OCI-LY3 (cell line): ENCODE data around the gene PRSS50.
A peak's percentile ranks its signal among the peaks of the same experiment; 100 is the strongest.

Experiments used
- H2AFZ ChIP-seq: fragments of 200-600, 300-600 bp; shearing (Covaris generic); 2 replicates; pipeline ENCODE4 v1.6.0; 2014; ENCODE audit warnings: antibody characterized with exemption, low read depth, low read length
- H3K27ac ChIP-seq: fragments of 200-600, 300-600 bp; sonication (generic); 2 replicates; pipeline ENCODE4 v1.5.1; 2014; ENCODE audit warnings: mild to moderate bottlenecking, low read length, moderate library complexity, mixed read lengths
- H3K27me3 ChIP-seq: fragments of 200-600, 300-600 bp; sonication (generic); 2 replicates; pipeline ENCODE4 v1.6.1; 2014; ENCODE audit warnings: low read depth, low read length, mixed read lengths
- H3K36me3 ChIP-seq: fragments of 200-600, 300-600 bp; sonication (generic); replicated peaks from 2 replicates; pipeline ENCODE3; 2014; ENCODE audit warnings: low read depth, low read length, mixed read lengths
- H3K4me1 ChIP-seq: fragments of 300-600, 200-600 bp; sonication (generic); 2 replicates; pipeline ENCODE4 v1.6.1; 2014; ENCODE audit warnings: low read length, mixed read lengths
- H3K4me2 ChIP-seq: fragments of 200-600, 300-600 bp; sonication (generic); 2 replicates; pipeline ENCODE4 v1.6.1; 2014; ENCODE audit warnings: low read length, mixed read lengths
- H3K4me3 ChIP-seq: fragments of 300-600, 200-600 bp; sonication (generic); 2 replicates; pipeline ENCODE4 v1.5.1; 2014; ENCODE audit warnings: antibody characterized with exemption, mild to moderate bottlenecking, low read length, moderate library complexity
- H3K79me2 ChIP-seq: fragments of 300-600, 200-600 bp; shearing (Covaris generic); 2 replicates; pipeline ENCODE4 v1.6.1; 2014; ENCODE audit warnings: mild to moderate bottlenecking, low read length, mixed read lengths
- H3K9ac ChIP-seq: fragments of 300-600, 200-600 bp; shearing (Covaris generic); 2 replicates; pipeline ENCODE4 v1.6.0; 2014; ENCODE audit warnings: mild to moderate bottlenecking, low read length, moderate library complexity
- H3K9me3 ChIP-seq: fragments of 200-600, 300-600 bp; shearing (Covaris generic); 2 replicates; pipeline ENCODE4 v1.6.1; 2014; ENCODE audit warnings: low read length, mixed read lengths; ENCODE audit not compliant: insufficient read depth
- H4K20me1 ChIP-seq: fragments of 200-600, 300-600 bp; sonication (generic); 2 replicates; pipeline ENCODE4 v1.6.1; 2016; ENCODE audit warnings: low read length, mixed read lengths; ENCODE audit not compliant: insufficient read depth
- EZH2phosphoT487 ChIP-seq: fragments of 200-600 bp; shearing (Covaris generic); IDR thresholded peaks from 2 replicates; pipeline ENCODE4 v1.6.1; 2018; ENCODE audit warnings: antibody characterized with exemption, mixed run types, low read depth
- TF ChIP-seq, protein P1 (sequence below): fragments of 200-600, 300-600 bp; sonication (generic); IDR thresholded peaks from 2 replicates; pipeline ENCODE4 v1.5.1; 2014; ENCODE audit warnings: antibody characterized with exemption, low read length, low read depth

Gene PRSS50

GRCh38 chr3:46664971-46665762 lies 52.5 kb downstream of the PRSS50 start:
- Histone ChIP-seq H3K36me3 (no peaks in the 10 kb centered on the region), H2AFZ (no peak overlapping the region), H3K4me2 (no peak overlapping the region), H3K4me1 (no peaks in the 10 kb centered on the region), H3K9ac (no peak overlapping the region), H3K27me3 (0 out of 2 replicates have a peak, but pooled peaks cover 19% of the 10 kb centered on the region), H3K27ac (no peak overlapping the region), H3K79me2 (no peaks in the 10 kb centered on the region), H3K4me3 (no peak overlapping the region), H3K9me3 (no peaks in the 10 kb centered on the region), H4K20me1 (no peaks in the 10 kb centered on the region)
- TF ChIP-seq EZH2phosphoT487, result no peak
- TF ChIP-seq, protein P1, sequence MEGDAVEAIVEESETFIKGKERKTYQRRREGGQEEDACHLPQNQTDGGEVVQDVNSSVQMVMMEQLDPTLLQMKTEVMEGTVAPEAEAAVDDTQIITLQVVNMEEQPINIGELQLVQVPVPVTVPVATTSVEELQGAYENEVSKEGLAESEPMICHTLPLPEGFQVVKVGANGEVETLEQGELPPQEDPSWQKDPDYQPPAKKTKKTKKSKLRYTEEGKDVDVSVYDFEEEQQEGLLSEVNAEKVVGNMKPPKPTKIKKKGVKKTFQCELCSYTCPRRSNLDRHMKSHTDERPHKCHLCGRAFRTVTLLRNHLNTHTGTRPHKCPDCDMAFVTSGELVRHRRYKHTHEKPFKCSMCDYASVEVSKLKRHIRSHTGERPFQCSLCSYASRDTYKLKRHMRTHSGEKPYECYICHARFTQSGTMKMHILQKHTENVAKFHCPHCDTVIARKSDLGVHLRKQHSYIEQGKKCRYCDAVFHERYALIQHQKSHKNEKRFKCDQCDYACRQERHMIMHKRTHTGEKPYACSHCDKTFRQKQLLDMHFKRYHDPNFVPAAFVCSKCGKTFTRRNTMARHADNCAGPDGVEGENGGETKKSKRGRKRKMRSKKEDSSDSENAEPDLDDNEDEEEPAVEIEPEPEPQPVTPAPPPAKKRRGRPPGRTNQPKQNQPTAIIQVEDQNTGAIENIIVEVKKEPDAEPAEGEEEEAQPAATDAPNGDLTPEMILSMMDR, result no peak

GRCh38 chr3:46664188-46664970 lies 53.3 kb downstream of the PRSS50 start:
- TF ChIP-seq EZH2phosphoT487, result no peak
- TF ChIP-seq, protein P1, result no peak
- Histone ChIP-seq H2AFZ (no peak overlapping the region), H3K9ac (no peak overlapping the region), H3K27ac (no peak overlapping the region), H4K20me1 (no peaks in the 10 kb centered on the region), H3K36me3 (no peaks in the 10 kb centered on the region), H3K4me1 (no peaks in the 10 kb centered on the region), H3K4me3 (no peak overlapping the region), H3K4me2 (no peak overlapping the region), H3K27me3 (0 out of 2 replicates have a peak, but pooled peaks cover 19% of the 10 kb centered on the region), H3K9me3 (no peaks in the 10 kb centered on the region), H3K79me2 (no peaks in the 10 kb centered on the region)

DNA sequence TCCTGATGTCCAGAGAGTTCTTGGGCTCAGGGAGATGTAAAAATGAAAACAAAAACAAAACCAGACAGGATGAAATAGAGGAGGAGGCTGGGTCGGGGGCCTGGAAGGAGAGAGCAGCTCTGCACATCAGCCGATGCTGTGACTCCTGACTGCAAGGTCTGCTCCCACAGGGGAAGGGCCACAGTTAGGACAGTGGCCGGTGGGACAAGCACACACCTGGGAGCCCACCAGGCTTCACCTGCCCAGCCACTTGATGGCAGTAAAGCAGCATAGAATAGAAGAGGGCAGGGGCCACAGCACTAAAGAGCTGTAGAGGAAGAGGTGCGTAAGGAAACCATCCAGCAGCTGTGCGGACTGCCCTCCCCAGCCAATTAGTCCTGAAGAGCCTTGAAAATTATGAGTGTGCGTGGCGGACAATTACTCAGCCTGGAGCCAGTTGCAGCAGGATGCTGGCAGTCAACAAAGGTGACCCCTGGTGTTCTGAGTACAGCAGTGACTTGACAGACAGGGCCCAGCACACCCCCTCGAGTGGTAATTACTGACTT lies 54.0 kb downstream of the PRSS50 start:
- H3K4me3 ChIP-seq, result no peak overlapping the region
- no peak overlapping the region for H3K27ac ChIP-seq
- no peak for TF ChIP-seq EZH2phosphoT487
- TF ChIP-seq, protein P1, result peak; percentile 59
- no peaks in the 10 kb centered on the region for H3K4me1 ChIP-seq
- H4K20me1 ChIP-seq, result no peaks in the 10 kb centered on the region
- H3K79me2 ChIP-seq, result no peaks in the 10 kb centered on the region
- H2AFZ ChIP-seq, result no peak overlapping the region
- H3K4me2 ChIP-seq, result no peak overlapping the region
- 0 out of 2 replicates have a peak, but pooled peaks cover 19% of the 10 kb centered on the region for H3K27me3 ChIP-seq
- H3K9me3 ChIP-seq, result no peaks in the 10 kb centered on the region
- H3K9ac ChIP-seq, result no peak overlapping the region
- H3K36me3 ChIP-seq, result no peaks in the 10 kb centered on the region
